Superior temporal gyrus (tissue), 1 donor: ENCODE data around the gene SEC16A.

Source experiments
- DNase-seq: peaks from one replicate; pipeline ENCODE4 v3.0.0-alpha.2; 2016; ENCODE audit errors: extremely low spot score

SEC16A gene

GRCh38 chr9:136519263-136520052 lies 36.6 kb upstream of the SEC16A start:
- DNase-seq, result no peak

DNA sequence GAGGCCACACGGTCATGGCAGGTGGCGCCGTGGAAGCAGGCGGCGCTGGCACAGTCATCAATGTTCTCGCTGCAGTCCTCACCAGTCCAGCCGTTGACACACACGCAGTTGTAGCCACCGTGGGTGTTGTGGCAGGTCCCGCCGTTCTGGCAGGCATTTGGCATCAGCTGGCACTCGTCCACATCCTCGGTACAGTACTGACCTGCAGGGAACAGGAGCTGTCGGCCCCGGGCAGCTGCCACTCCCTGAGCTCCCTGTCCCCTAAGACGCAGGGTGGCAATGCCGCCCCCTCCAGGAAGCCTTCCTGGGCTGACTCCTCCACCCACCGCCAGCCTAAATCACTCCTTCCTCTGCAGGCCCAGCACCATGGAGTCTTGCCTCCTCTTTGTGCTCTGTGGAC lies 35.8 kb upstream of the SEC16A start:
- DNase-seq, result no peak

- no peak for DNase-seq
These were observed 35.1 kb upstream of the SEC16A start for GRCh38 chr9:136517950-136518349.

GRCh38 chr9:136517012-136517743 lies 34.3 kb upstream of the SEC16A start:
- DNase-seq, result no peak

GRCh38 chr9:136516191-136516654 lies 33.4 kb upstream of the SEC16A start:
- DNase-seq, result peak; percentile 36

DNA sequence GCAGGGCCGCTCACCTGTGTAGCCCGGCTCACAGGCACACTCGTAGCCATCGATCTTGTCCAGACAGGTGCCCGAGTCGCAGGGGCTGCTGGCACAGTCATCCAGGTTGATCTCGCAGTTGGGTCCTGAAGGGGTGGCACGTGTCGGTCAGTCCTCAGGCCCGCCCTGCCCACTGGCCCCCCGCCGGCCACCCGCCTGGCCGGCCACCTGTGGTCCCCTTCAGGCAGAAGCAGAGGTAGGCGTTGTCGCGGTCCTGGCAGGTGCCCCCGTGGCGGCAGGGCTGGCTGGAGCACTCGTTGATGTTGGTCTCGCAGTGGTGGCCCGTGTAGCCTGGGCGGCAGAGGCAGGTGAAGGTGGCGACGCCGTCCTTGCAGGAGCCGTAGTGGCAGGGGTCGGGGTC lies 32.4 kb upstream of the SEC16A start:
- no peak for DNase-seq

- no peak for DNase-seq
These were observed 31.3 kb upstream of the SEC16A start for GRCh38 chr9:136514022-136514714.

DNA sequence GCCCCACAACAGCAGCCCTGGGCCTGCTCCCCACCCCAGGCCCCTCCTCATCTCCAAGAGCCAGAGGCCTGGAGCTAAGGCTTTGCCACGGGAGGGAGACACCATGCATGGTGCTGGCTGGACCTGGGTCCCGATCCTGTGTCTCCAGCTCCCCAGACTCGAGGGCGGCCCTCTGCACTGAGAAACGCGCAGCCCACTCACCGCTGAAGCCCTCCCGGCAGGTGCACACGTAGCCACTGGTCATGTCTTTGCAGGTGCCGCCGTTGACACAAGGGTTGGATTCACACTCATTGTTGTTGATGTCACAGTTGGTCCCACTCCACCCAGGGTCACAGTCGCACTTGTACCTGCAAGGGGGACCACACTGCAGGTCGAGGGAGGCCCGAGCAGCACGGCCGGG lies 30.4 kb upstream of the SEC16A start:
- DNase-seq, result no peak

DNA sequence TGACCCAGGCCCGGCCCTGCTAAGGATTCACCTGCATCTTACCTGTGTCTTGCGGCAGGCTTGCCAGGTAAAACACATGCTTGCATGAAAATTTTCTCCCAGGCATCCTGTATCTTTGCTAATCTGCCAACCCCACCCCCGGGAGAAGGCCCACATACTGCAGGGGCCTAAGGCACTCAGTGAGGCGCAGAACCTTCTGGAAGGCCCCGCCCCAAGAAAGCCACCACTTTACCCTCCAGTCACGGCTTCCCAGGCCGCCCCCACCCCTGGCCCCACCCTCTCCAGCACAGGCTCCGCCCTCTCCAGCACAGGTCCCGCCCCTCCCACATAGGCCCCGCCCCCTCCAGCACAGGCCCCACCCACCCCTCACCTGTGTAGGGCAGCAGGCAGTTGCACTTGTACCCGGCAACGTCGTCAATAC lies 29.8 kb upstream of the SEC16A start:
- DNase-seq, result no peak

GRCh38 chr9:136511670-136512592 lies 29.1 kb upstream of the SEC16A start:
- DNase-seq, result peak; percentile 88

GRCh38 chr9:136511144-136511669 lies 28.4 kb upstream of the SEC16A start:
- no peak for DNase-seq

DNA sequence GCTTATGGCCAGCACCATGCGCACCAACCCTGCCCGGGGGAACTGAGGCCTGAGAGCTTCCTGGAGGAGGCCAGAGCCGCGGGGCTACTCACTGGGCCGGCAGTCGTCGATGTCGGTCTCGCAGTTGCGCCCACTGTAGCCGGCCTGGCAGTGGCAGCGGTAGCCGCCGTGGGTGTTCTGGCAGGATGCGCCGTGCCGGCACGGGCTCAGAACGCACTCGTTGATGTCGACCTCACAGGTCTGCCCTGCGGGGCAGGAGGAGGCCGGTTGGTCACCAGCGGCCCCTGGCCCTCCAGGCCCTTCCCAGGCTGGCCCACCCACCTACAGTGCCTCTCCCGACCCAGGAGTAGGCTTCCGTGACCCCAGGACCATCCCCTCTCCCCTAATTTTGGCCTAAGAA lies 27.7 kb upstream of the SEC16A start:
- DNase-seq, result no peak

DNA sequence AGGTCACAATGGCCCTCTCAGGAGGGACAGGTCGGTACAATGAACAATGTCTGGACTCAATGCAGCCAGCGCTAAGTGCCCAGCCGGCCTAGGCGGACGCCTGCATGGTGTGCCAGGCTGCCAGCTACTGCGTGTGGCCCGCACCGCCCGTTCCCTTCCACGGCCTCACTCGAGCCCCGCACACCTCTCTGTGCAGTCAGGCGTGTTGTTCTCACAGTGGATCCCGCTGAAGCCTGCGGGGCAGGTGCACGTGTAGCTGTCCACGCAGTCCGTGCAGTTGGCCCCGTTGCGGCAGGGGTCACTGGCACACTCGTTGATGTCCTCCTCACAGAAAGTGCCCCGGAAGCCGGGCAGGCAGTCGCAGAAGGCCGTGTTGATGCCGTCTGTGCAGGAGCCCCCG lies 26.7 kb upstream of the SEC16A start:
- DNase-seq, result no peak

- DNase-seq, result no peak
These were observed 26.1 kb upstream of the SEC16A start for GRCh38 chr9:136508729-136509500.

DNA sequence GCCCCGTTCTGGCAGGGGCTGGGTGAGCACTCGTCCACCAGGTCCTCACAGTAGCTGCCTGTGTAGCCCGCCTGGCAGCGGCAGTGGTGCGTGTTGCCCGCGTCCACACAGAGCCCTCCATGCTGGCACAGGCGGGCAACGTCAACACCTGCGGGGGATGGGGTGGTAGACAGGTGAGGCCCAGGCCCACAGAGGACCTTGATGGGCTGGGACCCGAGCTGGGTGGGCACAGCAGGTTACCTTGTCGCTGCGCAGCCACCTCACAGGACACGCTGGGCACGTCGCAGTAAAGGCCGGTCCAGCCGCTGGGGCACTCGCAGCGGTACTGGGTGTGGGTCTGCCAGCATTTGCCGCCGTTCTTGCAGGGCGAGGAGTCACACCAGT lies 25.1 kb upstream of the SEC16A start:
- DNase-seq, result no peak

DNA sequence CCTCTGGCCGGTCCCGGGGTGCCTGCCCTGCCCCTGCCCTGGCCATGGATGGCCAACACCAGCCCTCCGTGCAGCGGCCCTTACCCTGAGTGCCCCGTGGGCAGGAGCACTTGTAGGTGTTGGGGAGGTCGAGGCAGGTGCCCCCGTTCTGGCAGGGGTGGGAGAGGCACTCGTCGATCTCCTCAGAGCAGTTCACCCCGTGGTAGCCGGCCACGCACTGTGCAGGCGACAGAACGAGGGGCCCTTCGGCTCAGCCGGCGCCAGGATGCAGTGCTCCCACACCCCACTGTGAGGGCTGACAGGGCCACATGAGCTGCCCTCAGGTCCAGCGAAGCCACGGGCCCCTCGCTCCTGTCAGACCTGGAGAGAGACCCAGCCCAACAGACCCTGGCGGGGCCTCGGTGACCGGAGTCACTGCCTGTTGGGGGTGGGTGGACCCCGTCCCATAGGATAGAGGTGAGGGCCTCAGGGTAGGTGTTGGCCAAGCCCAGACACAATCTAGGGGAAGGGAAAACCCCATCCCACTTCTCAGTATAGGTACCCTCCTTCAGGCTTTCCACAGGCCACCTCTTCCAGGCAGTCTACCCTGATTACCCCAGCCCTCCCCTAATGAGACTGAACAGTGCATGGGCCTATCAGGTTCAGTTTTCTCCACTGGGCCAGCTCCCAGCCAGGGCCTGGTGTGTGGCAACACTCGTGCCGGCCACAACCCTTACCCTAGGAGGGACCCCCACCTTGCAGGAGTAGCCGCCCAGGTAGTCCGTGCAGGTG lies 24.6 kb upstream of the SEC16A start:
- DNase-seq, result no peak

DNA sequence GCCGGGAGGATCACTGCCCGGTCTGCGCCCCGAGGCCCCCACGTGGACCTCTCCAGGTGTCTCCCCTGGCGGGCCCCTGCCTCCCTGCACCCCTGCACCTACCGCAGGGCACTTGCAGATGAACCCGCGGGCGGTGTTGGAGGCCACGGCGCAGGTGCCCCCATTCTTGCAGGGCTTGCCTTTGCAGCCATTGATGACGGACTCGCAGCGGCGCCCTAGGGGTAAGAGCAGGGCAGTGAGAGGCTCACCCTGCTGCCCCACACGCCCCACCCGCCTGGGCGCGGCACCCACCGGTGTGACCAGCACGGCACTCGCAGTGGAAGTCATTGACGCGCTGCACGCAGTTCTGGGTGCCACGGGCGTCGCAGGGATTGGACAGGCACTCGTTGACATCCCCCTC lies 23.6 kb upstream of the SEC16A start:
- DNase-seq, result no peak

- no peak for DNase-seq
These were observed 22.9 kb upstream of the SEC16A start for GRCh38 chr9:136505406-136506403.
